GM18526 (cell line): ENCODE measurements around the gene INTS15.

Source experiments
- POLR2A ChIP-seq: IDR thresholded peaks from 3 replicates; pipeline ENCODE4 v1.6.1; 2011; ENCODE audit not compliant: insufficient read length; ENCODE audit errors: extremely low read depth

Gene INTS15

DNA sequence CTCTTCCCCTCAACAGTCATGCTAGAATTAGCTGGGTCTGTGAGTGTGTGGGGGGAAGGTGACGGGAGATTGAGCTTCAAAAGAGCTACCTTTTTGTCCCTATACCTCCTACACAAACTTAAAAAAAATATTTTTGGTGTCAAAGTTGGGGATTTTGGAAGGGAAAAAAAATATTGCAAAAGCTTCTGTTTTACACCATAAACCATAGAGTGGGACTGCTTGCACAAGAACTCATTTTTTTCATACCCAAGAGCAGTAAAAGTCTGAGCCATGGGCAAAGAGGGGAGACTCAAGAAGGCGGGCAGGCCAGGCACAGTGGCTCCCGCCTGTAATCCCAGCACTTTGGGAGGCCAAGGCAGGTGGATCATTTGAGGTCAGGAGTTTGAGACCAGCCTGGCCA is 21.9 kb upstream of the INTS15 start:
- TF ChIP-seq POLR2A, result no peak

DNA sequence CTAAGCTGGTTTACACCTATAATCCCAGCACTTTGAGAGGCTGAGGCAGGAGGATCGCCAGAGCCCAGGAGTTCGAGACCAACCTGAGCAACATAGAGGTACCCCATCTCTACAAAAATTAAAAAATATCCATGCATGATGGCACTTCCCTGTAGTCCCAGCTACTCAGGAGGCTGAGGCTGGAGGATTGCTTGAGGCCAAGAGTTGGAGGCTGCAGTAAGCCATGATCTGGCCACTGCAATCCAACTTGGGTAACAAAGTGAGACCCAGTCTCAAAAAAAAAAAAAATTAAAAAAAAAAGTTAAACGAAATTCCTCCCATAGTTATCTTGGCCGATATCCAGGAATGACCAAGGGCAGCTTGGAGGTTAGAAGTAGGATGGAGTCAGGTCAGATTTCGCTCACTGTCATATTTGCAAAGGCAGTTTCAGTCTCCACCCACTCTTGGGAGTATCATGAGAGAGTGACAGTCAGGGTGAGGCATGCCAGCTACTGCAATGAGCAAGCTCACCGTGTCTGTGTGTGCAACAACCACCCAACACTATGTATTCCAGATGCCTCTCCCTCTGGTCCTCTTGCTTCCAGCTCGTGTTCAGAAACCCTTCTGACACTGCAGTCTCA is 18.6 kb upstream of the INTS15 start:
- TF ChIP-seq POLR2A, result no peak

DNA sequence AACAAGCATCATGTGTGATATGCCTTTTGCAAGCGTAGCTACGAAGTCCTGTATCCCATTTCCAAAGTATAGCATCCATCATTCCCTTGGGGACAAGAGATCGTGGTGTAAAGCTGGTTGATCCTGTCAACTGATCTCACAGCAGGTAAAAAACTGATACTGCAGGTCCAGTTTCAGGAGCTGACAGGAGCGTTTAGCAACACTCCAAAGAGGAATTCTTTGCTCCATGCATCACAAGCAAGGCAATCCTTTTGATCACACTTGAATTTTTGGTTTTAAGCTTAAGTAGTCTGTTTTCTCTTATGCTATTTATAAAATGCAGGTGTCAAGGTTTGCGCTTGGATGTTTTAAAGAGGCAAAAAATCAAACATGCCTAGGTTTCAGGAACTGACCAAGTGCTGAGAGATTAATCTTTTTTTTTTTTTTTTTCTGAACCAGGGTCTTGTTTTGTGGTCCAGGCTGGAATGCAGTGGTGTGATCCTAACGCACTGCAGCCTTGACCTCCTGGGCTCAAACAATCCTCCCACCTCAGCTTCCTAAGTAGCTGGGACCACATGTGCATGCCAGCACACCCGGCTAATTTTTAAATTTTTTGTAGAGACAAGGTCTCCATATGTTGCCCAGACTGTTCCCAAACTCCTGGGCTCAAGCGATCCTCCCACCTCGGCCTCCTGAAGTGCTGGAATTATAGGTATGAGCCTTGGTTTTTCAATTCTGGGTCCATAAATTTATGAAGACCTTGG is 14.4 kb upstream of the INTS15 start:
- no peak for TF ChIP-seq POLR2A

DNA sequence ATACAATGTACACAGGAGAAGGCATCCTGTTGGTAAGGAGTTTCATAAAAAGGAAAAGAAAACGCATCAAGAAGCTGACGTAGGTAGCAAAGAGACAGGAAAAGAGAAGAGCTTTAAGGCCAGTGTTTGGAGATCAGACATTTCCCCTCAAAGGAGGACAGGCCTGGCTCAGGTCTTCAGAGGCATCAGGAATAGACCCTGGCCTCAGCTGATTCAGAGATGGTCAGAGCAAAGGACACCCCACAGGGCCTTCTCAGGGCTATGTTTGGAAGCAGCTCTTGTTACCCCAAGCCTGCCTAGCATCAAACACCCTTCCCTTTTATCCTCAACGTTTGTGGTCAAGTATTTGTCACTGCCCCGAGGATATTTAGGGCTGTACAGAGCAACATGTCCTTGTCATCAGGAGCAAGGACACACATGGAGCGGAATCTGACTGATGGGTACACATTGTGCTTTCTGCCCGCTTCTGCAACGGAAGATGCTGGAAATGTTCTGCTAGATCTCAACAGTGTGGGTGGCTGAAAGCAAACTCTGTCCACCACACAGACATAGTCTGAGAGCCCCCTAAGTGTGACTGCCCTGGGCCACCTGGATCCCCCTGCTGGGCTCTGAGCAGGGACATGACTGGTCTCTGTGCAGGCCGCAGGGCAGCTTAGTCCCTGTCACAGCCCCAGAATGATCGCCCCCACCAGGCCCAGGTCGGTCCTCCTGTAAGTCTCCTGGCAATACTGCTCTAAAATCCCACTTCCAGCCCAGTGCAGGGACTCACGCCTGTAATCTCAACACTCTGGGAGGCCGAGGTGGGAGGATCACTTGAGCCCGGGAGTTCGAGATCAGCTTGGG is 13.6 kb upstream of the INTS15 start:
- no peak for TF ChIP-seq POLR2A

DNA sequence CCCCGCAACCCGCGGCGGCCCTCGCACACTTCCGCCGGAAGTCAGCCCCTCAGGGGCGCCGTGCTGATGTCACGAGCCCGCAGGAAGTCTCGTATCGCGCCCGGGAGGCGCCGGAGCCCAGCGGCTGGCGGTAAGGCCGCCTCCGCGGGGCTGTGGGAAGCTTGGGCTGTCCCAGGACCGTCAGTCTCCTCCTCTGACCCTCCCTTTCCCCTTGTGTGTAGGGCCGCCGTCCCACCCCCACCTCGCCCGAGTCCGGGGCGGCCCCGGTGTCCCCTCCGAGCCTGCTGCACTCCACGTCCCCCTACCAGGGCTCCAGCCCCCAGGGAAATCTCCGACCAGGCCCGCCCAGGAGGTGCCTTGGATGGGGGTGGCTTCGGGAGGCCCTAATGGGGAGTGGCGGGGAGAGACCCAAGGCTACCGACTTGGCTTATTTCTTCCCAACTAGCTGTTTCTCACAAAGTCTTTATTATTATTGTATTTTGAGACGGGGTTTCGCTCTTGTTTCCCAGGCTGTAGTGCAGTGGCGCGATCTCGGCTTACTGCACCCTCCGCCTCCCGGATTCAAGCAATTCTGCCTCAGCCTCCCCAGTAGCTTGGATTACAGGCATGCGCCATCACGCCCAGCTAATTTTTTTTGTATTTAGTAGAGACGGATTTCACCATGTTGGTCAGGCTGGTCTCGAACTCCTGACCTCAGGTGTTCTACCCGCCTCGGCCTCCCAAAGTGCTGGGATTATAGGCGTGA is 12.3 kb upstream of the INTS15 start, which contains the start of gene ZDHHC4:
Gene ZDHHC4 (plus strand): TSS at position 86 of the 745 bp plus-strand sequence. CDS start 3,108 bp downstream, outside the sequence.
- peak; percentile 96 for TF ChIP-seq POLR2A

DNA sequence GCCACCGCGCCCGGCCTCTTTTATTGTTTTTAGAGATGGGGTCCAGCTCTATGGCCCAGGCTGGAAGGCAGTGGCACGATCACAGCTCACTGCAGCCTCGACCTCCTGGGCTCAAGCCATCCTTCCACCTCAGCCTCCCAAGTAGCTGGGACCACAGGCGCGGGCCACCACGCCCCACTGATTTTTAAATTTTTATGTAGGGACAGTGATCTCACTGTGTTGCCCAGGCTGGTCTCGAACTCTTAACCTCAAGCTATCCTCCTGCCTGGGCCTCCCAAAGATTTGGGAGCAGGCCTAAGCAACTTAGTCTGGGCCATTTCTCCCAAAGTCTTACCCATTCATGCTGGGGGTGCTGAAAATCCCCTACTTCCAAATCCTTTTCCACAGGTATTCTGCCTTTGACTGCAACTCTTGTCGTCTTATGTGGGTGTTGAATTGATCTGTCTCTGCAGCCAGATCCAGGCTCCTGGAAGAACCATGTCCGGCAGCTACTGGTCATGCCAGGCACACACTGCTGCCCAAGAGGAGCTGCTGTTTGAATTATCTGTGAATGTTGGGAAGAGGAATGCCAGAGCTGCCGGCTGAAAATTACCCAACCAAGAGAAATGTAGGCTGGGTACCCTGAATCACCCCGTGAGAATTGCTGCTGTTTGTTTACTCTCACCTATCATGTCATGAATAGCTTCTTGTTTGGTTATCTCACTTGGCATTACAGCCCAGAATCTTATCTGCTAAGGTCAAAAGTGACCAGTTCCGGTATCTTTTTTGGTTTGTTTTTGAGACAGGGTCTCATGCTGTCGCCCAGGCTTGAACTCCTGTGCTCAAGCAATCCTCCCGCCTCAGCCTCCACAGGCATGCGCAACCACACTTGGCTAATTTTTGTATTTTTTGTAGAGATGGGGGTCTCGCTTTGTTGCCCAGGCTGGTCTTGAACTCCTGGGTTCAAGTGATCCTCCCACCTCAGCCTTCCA is 11.4 kb upstream of the INTS15 start:
- TF ChIP-seq POLR2A, result no peak

DNA sequence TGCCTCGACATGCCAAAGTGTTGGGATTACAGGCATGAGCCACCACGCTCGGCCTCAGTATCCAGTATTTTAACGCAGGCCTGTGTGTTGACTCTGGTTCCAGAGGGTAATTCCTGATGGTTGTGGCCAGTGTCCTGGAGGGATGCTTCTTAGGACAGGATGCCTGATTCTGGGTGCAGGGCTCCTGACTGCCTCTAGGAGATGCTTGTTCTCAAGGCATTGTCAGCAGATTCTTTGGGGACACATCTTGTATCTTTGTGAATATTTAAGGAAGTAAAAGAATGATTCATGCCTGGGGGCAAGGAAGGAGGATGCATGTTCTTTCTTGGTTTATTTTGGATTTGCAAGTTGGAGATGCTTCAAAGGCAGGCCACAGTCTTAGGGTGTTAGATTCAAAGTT is 10.4 kb upstream of the INTS15 start:
- TF ChIP-seq POLR2A, result no peak

DNA sequence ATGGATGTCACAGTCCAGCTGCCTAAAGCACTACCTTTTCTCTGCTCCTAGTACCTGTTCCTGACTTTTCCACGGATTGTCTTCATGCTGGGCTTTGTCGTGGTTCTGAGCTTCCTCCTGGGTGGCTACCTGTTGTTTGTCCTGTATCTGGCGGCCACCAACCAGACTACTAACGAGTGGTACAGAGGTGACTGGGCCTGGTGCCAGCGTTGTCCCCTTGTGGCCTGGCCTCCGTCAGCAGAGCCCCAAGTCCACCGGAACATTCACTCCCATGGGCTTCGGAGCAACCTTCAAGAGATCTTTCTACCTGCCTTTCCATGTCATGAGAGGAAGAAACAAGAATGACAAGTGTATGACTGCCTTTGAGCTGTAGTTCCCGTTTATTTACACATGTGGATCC is 1.3 kb upstream of the INTS15 start:
- no peak for TF ChIP-seq POLR2A

DNA sequence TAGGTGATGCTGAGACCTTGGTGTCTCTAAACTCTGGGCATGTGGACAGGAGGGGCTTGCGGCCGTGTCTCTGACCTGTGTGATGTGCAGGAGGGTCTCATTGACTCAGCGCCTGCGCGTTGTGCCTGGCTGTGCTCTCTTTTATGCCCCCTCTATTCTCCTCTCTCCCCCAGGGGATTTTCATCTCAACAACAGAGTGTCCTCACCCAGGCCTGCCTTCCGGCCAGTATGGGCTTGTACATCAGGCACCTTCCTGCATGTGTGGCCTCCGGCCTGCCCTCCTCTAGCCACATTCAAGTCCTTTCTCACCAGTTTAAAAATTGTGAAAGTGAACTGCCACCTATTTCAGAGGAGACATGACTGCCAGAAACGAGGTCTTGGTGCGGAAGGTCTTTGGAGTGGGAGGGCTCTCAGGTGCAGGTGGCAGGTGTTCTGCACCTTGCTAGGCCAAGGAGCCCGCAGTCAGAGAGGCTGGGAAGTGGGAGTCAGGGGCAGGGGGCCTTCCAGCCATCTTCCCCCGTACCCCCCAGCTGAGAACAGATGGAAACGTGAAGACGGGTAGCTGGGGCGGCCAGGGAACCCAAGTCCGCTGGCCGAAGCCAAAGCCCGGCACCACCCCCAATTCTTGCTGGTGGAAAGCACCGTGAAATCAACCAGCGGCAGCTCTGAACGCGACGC is 531 bp upstream of the INTS15 start:
- no peak for TF ChIP-seq POLR2A

DNA sequence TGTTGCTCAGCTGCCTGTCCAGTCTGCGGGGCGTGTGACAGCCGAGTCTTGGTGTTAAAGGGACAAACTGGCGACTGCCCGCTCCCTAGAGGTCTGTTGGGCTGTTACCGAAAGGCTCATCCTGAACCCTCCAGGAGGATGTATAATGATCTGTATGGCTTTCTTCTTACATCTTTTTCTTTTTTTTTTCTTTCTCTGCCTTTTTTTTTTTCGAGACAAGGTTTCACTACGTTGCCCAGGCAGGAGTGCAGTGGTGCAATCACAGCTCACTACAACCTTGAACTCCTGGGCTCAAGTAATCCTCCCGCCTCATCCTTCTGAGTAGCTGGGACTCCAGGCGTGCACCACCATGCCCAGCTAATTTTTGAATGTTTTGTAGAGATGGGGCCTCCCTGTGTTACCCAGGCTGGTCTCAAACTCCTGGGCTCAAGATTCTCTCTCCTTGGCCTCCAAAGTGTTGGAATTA is 857 bp downstream of the INTS15 start:
- no peak for TF ChIP-seq POLR2A

DNA sequence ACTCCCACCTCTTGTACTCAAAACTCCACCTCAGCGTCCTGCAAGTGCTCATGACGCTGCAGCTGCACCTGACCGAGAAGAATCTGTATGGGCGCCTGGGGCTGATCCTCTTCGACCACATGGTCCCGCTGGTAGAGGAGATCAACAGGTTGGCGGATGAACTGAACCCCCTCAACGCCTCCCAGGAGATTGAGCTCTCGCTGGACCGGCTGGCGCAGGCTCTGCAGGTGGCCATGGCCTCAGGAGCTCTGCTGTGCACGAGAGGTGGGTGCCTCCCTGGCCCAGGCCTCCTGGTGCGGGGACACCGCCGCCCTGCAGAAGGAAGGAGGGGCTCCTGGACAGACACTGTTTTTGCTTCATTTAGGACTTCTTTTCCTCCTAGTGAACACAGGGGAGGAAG is 10.3 kb downstream of the INTS15 start:
- TF ChIP-seq POLR2A, result no peak

DNA sequence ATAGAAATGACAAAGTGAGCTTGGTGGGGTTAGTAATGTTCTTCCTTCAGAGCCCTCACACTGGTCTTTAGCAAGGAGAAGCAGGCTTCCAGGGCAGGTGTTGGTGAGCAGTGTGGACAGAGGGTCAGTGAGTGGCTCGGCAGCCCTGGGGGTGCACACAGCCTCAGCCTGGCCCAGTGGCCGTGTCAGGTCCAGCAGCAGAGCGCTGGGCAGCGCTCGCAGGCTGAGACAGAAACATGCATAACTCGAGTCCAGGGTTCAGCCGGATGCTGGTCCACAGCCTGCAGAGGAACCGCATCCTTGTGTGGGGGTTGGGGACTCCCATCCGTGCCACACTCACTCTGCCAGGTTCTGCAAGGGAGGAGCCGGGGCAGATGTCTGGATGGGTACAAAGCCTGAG is 14.6 kb downstream of the INTS15 start:
- TF ChIP-seq POLR2A, result no peak

DNA sequence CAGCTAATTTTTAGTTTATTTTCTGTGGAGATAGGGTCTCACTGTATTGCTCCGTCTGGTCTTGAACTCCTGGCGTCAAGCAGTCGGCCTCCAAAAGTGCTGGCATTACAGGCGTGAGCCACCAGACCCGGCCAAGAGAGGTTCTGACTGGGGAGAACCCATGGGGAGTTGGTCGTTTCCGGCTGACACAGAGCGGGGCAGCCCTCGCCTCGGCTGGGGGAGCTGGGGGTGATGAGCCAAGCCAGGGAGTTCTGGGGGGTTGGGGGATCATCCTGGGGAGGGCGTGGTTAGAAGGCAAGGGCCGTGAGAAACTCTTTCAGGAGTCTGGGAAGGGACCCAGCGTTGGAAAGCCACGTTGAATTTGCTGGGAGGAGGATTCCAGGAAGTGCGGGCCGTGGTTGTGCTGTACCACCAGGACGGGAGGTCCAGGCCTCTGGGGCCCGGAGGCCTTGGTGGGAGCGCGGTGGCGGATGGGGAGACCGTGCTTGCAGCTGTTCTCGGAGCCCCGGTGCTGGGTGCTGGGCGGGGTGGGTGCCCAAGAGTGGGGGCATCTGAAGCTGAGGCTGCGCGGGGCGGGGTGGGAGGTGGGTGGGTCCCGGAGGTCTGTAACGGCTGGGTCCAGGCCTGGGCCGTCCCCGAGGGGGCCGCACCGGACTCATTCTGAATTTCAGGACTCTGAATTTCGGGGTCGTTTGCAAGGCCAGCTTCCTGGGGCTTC is 17.2 kb downstream of the INTS15 start:
- no peak for TF ChIP-seq POLR2A

DNA sequence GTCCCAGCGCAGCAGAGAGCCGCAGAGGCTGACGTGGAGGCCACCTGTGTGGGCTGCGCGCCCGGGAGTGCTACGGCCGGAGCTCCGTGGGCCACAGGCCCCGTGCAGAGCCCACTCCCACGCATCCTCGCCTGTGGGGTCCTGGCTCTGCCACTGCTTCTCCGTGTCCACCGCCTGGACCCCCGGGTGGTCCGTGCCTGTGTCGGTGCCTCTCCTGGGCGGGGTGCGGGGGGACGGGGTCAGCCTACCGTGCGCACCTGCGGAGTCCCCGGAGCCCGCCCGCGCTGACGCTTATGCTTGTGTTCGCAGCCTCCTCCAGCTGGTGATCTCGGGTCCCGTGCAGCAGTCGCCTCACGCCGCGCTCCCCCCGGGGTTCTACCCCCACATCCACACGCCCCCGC is 17.8 kb downstream of the INTS15 start:
- TF ChIP-seq POLR2A, result no peak
